Peyer's patch (tissue), 4 donors: ENCODE results near the gene DRD4.

Source experiments
- CTCF ChIP-seq, 6 experiments: fragments of 450-650 bp in 4 of 6; fragments of 200-600 bp in 2 of 6; sonication (generic) in 1 of 6; IDR thresholded peaks; one replicate each; pipeline ENCODE4 v1.5.1; 2017 to 2019; ENCODE audit warnings: antibody characterized with exemption in 6 of 6, mild to moderate bottlenecking in 3 of 6, moderate library complexity in 1 of 6
- POLR2A ChIP-seq, 2 donors: fragments of 450-650 bp; IDR thresholded peaks; one replicate each; pipeline ENCODE4 v1.5.1; 2017; ENCODE audit warnings: antibody characterized with exemption in 2 of 2, mild to moderate bottlenecking in 2 of 2, moderate library complexity in 2 of 2

DNA sequence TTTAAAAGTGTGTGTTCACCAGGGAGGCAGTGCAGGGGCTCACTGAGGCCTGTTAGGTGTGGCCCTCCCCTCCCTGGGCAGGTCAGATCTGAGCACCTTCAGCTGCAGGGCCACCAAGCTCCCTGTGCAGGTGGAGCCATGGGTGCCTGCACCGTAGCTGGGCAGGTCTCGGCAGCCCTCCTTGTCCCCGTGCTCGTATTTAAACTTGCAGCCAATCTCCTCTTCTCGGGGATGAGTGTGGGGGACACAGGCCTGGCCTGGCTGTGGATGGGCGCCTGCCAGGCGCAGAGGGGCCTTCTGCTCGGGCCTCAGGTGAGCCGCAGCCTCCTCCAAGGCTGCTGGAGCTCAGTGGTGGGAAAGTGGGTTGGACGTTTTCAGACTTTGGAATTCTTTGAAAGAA, 41.7 kb upstream of the DRD4 start:
- TF ChIP-seq CTCF (IDR thresholded peaks at IDR 0.05) (no peak), POLR2A (IDR thresholded peaks at IDR 0.05) (no peak)
